Smooth muscle cell of the brain vasculature (primary cell): ENCODE measurements around the gene PRRT4.

Experiments used
- DNase-seq: peaks from one replicate; pipeline ENCODE4 v3.0.0-alpha.2; 2012; ENCODE audit warnings: low read depth, low spot score

PRRT4 gene

DNA sequence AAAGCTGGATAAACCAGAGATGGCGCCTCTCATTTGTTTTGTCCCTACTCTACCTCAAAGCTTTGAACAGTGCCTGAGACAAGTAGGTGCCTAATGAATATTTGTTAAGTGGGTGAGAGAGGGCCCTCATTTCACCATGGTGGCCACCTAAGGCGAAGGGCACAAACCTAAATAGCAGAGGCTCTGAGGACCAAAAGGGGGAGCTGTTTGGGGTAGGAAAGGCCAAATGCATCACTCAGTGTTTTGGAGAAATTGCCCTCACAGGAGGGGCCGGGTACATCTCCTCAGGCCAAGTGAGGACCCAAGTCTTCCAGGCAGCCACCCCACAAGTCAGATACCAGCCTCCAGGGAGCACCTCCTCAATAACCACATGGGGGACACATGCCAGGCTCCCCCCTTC is 34.3 kb upstream of the PRRT4 start:
- no peak for DNase-seq

DNA sequence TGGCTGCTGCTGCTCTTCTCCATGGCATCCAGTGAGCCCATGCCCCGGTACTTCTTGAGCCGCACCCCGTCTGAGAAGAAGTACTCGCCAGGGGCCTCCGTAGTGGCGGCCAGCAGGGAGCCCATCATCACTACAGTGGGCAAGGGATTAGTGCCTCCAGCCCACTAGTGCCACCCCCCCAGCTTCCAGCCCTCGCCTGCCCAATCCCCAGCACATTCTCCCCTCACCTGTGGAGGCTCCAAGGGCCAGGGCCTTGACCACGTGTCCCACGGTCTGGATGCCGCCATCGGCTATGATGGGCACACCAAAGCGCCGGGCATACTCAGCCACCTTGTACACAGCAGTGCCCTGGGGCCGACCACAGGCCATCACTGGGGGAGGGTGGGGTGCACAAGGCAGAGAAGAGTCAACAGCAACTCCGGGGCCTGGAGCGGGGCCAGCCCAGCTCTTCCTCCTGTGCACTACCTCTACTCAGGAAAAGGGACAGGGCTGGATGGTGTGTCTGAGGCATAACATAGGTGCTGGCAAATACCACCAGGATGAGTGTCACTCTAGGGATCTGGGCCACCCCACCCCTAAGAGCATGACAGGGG is 33.5 kb upstream of the PRRT4 start:
- DNase-seq = no peak

DNA sequence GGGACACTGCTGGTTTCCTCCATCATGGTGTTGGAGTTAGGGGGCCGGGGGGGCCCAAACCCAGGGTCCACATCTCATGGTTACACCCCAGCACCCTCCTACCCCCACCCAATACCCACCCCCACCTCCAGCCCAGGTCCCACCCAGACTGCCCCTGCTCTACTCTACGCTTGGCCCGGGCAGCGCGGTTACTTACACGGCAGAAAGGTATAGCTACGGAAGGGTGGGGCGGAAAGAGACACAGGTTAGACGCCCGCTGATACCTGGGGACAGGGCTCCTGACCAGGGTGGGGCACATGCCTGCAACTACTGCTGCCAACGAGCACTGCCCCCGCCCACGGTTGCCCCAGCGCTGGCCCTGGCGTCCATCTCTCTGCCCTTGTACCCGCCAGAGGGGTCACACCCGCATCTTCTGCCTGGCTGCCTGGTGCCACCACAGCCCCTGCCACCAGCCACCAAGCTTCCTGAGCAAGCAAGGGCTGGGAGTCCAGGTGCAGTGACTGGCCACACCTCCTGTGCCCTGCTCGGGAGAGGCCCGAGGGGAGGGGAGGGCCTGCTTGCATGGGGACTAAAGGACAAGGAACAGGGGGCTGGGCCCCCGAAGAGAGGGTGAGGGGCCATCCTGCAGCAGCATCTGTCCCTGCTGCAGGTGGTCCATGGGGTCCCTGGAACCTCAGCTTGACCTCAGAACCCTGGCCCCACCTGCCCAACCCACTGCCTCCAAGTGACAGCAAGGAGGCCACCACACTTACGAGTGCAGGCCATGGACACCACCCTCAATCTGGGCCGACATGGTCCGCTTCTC is 32.2 kb upstream of the PRRT4 start:
- DNase-seq = no peak

DNA sequence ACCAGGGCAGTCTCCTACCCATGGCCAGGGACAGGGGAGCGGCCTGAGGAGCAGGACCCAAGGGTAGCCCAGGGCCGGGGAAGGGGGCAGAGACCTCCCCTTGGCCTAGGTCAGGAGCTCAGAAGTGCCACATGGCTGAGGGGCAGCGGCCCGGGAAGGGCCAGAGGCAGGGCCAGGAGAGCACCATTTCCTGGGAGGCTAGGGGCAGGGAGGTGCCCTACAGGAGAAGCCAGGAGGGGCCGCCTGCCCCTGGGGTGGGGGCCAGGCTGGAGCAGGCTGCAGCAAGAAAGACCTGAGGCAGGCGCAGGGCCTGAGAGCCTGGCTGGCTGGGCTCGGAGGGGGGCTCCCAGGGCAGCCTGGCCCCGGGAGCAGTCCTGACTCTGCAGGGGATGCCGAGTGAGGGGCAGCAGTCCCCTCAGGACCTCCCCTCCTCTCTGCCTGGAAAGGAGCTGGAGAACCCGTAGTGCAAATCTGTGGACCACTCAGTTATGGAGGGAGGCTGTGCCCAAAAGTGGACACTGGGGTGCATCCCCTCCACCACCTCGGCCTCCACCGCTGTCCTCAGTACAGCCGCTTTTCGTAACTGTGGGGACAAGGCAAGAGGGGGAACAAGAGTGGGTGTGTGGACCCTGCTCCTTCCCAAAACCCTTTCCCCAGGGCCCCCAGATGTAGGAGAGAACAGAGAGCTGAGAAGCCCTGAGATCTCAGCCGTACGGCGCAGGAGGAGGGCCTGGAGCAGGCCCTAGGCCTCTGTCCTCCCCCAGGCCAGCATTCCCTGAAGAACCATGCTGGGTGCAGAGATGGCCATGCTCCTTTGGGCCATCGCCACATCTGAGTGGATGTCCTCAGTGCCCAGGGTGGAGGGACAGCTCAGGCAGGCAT is 31.2 kb upstream of the PRRT4 start:
- no peak for DNase-seq

DNA sequence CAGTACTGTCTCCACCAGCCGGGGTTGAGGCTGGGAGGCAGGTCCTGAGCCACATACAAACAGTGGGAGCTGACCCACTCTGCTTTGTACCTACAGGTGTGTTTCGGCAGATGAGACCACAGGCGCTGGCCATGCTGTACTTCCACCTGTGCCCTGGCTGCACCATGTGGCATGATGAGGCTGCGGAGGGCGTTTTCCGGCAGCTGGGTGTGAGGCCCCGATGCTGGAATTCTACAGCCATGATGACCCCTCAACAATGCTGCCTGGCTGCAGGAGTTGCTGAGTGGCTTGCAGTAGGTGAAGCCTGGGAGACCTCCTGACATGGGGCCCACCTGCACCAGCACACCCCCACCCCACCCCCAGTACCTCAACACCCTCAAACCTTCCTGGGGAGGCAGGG is 30.3 kb upstream of the PRRT4 start:
- no peak for DNase-seq

DNA sequence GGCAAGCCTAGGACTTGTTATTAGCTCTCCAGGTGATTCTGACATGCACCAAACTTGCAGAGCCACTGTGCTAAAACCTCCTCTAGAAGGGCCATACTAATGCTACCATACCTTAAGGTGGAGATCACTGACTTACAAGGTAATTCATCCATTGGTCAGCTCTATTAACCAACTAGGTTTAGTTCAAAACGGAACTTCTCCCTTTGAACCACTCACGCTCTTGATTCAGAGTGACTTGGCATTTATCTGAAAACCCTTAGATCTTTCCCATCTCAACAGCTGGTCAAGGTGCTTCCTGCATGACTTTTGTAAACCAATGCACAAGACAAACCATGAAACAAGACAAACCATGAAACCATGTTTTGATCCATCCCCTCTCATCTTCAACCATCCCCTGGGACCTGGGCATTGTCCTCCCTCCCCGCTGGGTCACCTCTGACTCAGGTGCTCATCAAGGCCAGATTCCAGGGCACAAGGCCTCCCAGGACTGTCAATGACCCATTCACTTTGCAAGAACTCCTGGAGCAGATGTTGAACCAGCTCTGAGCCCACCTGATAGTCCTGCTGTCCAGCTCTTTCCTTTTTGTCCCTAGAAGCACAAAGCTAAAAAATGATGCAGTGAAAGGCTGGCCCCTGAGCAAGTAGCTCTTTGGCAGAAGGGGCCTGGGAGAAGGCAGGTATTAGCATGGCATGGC is 29.5 kb upstream of the PRRT4 start:
- DNase-seq = no peak

DNA sequence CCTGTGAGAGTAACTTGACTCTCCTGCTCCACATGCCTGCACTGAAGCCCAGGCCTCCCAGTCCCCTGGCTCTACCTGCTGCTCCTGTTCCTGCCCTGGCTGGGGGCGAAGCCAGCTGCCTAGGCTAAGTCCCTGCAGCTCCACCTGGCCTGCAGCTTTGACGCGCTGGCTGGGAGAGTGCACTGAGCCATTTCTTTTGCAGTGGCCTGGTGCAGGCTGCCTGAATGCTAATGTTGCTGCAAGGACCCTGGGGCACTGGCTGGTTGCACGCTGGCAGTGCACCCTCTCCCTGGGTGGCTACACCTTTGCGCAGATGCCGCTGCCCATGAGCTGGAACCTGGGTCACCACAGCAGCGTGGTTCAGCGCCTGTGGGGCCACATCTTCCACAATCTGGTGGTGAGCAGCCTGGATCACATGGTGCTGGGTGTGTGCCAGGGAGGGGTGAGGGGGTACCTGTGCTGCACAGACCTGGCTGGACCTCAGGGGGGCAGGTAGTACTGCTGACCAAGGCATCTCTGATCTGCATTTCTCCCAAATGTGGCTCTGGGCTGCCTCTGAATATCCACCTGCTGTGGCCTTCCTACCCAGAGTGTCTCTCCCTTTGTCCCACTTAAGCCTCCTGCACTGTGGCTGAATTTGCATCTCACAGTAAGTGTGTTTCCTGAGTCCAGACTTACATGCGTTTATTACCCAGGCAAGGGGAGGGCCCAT is 28.3 kb upstream of the PRRT4 start:
- no peak for DNase-seq

DNA sequence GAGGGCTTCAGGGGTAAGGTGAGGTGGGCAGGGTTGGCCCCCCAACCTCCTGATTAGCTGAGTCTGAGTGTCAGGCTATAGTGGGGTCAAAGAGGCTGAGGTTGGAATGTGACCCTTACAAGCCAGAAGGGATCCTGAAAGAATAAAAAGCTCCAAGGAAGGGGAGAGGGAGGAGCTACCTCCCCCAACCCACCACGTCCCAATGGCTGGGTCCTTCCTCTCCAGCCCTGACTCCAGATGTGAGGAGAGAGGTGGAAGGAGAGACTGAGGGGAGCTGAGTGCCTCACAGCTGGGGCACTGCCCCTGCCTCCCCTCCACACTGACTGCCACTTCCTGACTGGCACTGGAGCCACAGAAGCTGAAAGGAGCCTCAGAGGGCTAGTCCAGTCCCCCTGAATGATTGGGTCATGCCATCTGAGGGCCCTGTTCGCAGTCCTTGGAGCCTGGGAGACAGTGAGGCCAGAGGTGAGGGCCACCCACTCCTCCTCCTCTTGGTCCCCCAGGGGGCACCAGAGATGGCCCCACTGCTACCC is 27.7 kb upstream of the PRRT4 start:
- DNase-seq = no peak

DNA sequence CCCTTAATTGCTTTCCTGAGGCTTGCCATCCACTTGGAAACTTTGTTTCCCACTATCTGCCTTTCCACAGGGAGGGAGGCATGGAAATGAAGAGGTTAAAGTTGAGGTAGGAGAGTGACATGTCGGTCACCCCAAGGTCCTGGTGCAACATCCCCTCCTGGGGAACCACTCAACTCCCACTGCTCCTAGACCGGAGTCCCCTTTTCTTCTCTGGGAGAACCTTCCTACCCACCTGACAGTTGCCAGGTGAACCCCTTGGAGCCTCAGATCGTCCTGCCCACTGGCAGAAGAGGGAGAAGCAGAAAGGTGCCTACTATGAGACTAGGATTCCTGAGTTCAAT is 26.6 kb upstream of the PRRT4 start:
- DNase-seq = no peak

DNA sequence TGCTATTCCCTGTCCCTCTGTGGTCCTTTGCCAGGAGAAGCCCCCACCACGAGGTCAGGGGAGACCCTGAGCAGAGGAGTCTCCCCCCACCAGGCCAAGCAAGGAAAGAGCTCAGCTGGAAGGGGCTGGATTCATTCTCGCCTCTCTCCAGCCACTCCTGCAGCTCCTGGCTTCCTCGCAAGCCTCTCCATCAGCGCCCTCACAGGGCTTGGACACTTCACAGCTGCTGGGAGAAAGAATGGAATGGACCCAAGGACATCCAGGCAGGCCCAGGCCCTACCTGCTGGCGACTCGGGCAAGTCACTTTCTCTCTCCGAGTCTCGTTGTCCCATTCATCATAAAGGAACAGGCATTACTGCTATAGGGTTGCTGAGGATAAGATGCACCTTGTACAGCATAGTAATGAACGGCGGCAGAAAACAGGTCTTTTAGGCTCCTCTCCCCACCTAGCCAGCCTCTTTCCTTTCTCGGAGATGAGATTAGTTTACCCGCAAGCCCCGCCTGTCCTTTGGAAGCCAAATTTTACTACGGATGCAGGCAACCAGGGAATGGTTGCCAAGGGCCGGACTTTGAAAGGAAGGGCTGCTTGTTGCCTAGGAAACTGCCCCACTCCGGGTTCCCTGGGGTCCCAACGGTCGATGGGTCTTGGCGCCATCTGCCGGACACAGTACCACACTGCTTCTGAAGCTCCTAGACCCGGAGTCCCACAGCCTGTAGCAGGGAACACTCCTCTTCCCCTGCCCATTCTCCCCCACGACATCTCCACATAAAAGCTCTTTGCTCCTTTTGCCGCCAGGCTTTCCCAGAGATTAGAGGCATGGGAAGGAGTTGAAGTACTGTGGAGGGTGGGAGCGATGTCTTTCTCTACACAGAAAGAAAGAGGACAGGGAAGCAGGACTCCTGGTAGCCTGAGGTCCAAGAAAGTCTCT is 26.0 kb upstream of the PRRT4 start:
- no peak for DNase-seq

DNA sequence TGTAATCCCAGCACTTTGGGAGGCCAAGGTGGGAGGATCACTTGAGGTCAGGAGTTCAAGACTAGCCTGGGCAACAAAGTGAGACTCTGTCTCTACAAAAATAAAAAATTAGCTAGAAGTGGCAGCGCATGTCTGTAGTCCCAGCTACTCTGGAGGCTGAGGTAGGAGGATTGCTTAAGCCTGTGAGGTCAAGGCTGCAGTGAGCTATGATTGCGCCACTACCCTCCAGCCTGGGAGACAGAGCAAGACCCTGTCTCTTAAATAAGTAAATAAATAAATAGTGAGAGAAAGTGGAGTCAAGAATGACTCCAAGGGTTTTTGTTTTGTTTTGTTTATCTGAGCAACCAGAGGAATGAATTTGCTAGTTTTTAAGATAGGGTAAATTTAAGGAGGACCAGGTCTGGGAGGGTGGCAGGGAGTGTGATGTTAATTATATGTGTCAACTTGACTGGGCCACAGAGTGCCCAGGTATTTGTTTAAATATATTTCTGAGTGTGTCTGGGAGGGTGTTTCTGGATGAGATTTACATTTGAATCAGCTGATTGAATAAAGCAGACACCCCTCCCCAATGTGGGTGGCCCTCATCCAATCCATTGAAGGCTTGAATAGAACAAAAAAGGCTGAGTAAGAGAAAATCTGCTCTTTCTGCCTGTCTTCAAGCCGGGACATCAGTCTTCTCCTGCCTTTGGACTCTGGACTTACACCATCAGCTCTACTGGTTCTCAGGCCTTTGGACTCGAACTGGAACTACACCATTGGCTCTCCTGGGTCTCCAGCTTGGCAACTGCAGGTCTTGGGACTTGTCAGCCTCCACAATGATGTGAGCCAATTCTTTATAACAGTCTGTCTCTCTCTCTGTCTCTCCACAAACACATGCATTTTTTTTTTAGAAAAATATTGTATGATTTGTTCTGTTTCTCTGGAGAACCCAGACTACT is 24.8 kb upstream of the PRRT4 start:
- no peak for DNase-seq

DNA sequence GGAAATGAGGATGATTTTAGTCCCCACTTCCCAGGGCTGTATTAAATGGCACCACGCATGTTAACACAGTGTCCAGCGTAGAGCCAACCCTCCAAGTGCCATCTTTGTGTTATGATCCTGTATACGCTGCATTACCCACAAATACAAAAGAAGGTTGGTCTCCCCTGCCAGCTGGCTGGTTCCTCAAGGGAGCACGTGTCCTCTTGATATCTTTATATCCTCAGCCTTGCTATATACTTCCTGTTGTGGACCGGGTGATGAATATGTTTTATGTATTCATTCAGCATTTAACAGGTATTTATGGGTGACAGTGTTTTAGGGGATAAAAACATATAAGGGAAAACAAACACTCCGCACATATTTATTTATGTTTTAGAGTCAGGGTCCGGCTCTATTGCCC is 23.2 kb upstream of the PRRT4 start:
- no peak for DNase-seq

DNA sequence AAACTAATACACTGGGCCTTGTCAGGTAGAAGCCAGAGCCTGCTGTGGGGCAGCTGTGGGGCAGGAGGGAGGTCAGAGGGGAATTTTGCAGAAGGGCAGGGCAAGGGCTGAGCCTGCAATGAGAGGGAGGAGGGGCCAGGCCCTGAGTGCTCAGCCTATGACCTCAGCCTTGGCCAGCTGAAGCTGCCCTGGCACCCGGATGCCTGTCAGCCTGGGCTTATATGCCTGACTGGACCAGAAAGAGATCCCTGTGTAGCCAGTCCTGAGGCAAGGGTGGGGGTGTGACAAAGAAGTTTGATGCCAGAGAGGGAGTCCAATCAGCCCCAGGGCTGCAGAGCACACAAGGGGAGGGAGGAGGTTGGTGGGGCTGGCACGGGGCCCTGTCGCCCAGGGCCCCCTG is 22.3 kb upstream of the PRRT4 start:
- DNase-seq = no peak

DNA sequence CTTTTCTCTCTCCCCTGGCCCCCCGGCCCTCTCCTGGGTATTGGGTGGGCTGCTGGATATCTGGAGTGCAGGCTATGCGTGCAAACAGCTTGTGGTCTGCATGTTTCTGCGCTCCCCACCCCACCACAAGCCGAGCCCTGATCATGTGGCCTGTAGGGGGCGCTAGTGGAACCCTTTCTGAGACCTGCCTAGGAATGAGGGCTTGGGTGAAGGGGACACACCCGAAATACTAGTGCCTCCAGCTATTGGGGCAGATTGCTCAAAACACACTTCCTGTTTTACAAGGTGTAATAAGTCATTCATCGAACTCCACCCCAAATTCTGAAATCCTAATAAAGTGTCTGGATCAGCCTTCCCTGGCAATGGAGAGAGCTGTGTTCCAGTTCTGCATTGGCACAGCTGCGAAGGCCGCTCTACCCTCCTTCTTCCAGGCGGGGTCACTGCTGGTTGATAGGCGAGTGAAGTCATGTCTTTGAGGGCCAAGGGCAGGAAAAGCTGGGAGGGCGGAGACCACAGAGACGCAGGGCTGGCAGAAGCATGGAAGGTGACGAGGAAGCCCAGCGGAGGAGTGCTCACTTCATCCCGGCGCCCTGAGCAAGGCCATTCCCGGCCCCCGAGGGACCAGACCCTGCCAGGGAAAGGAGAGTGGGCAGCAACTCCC is 19.8 kb upstream of the PRRT4 start:
- DNase-seq = no peak

DNA sequence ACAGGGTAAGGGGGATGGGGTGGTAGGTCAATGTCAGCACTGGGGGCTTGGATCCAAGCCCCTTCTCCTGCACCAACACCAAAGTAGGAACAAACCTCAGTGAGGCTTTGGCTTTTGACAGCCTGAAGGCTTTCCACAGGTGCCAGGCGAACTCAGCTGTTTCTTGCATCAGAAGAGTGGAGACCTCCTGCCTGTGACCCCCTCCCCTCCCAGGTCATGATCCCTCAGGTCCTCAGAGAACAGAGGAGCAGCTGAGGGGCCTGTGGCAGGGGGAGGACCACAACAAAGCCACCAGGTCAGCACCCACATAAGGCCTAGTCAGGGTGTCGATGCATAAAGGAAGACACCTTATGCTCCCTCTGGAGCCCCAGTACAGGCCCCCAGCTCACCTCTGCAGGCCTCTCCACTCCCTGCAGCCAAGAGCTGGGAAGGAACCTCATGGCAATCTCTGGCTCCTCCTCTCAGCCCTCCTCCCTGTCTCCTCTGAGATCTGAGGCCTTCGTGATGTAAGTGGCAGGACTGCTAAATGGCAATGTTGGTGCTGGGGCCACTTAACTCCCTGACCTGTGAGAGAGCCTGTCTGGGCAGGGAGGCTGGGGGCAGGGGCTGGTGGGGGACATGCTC is 19.1 kb upstream of the PRRT4 start:
- DNase-seq = no peak

DNA sequence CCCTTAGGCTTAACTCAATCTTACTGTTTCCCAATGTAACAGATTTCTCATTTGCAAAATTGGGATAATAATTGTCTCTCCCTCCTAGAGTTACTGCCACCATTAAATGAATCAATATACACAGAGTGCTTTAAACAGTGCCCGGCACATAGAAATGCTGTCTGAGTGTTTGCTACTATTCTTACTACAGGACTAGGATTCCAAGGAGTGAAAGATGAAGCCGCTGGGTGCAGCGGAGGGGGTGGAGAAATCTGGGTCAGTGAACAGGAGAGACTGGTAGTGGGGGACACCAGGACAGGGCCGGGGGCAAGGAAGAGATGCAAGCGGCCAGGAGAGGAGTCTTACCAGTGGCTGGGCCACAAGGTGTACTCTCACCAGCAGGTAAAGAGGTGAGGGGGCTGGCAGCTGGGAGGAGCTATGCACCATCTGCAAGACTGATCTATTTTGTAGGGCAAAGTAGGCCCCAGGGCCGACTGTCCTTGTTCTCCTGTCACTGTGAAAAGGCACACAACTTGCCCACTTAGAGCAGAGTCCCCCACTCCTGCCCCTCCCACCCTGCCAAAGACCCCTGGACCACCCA is 18.5 kb upstream of the PRRT4 start:
- no peak for DNase-seq

DNA sequence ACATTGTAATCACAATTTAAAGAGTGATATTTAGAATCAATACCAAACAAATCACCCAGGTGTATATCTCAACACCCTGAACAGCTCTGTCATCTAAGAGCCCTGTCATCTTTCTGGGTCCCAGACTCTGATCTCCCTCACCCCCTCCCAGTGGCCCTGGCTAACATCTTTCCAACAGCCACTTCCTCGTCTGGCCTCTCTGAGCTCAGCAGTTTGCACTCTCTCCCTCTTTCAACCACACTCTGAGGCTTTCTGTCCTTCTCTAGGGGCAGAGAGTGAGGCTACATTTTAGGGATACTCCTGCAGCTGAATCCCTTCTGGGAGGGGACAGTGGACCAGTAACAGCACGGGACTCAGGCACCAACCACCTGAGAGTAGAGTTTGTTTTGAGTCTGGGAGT is 17.1 kb upstream of the PRRT4 start:
- DNase-seq = no peak

DNA sequence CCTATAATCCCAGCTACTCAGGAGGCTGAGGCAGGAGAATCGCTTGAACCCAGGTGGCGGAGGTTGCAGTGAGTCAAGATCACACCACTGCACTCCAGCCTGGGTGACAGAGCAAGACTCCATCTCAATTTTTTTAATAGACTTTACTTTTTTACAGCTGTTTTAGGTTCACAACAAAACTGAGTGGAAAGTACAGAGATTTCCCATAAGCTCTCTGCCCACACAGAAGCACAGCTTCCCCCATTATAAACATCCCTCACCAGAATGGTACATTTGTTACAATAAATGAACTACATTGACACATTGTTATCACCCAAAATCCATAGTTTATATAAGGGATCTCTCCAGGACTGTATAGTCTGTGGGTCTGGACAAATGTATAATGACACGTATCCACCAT is 14.6 kb upstream of the PRRT4 start:
- DNase-seq = no peak
